T-helper 1 cell treated with Interleukin-12 subunit alpha and Interleukin-12 subunit beta and Interleukin-4 antibody, amounts not matched to agents 30 μg/mL and 1 μg/mL, for 36 hours (primary cell): ENCODE measurements around the gene SH3RF3.

Experiments used
- H3K27ac Mint-ChIP-seq: one replicate; pipeline ENCODE4 v1.8.0; 2021; ENCODE audit warnings: mild to moderate bottlenecking, mixed read lengths
- H3K27me3 Mint-ChIP-seq: one replicate; pipeline ENCODE4 v1.8.0; 2021; ENCODE audit warnings: low read depth, mixed read lengths
- H3K36me3 Mint-ChIP-seq: one replicate; pipeline ENCODE4 v1.8.0; 2021; ENCODE audit warnings: low read depth, mixed read lengths
- H3K4me1 Mint-ChIP-seq: one replicate; pipeline ENCODE4 v1.8.0; 2021; ENCODE audit warnings: low read depth, mixed read lengths
- H3K4me3 Mint-ChIP-seq: one replicate; pipeline ENCODE4 v1.8.0; 2021; ENCODE audit warnings: mild to moderate bottlenecking, moderate library complexity, mixed read lengths
- H3K9me3 Mint-ChIP-seq: one replicate; pipeline ENCODE4 v1.8.0; 2021; ENCODE audit warnings: mixed read lengths

The SH3RF3 gene

DNA sequence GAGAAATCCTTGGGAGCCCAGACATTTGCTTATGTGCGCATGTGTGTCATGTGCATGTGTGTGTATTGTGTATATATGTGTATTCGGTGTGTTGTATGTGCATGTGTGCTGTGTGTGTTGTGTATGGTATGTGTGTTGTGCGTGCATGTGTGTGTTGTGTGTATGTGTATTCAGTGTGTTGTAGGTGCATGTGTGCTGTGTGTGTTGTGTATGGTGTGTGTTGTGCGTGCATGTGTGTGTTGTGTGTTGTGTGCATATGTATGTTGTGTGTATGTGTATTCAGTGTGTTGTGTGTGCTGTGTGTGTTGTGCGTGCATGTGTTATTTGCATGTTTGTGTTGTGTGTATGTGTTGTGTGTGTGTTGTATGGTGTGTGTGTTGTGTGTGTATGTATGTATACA, 136.9 kb downstream of the SH3RF3 start:
- no peaks in the 10 kb centered on the region for H3K4me1 Mint-ChIP-seq
- H3K4me3 Mint-ChIP-seq = no peak overlapping the region
- H3K9me3 Mint-ChIP-seq = no peaks in the 10 kb centered on the region
- no peaks in the 10 kb centered on the region for H3K36me3 Mint-ChIP-seq
- H3K27ac Mint-ChIP-seq = no peak overlapping the region
- H3K27me3 Mint-ChIP-seq = peaks cover 7% of the 10 kb centered on the region

DNA sequence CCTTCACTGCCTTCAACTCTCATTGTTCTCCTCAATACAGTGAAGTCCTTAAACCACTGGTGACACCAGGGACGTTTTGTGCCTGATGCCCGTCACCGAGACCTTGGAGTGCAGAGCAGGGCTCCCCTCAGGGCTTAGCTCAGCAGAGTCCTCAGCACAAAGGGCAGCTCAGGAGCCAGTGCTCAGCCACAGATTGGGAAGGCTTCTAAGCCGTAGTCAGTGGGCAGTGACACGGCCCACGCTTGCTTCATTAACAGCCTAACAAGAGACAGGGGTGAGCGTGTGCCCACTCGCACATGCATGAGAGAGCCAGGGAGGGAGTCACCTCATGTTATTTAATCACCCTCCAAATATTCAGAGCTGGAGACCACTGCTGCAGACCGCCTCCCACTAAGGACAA, 137.5 kb downstream of the SH3RF3 start:
- Mint-ChIP-seq H3K4me3 (no peak overlapping the region), H3K27me3 (peaks cover 7% of the 10 kb centered on the region), H3K9me3 (no peaks in the 10 kb centered on the region), H3K4me1 (no peaks in the 10 kb centered on the region), H3K36me3 (no peaks in the 10 kb centered on the region), H3K27ac (no peak overlapping the region)

DNA sequence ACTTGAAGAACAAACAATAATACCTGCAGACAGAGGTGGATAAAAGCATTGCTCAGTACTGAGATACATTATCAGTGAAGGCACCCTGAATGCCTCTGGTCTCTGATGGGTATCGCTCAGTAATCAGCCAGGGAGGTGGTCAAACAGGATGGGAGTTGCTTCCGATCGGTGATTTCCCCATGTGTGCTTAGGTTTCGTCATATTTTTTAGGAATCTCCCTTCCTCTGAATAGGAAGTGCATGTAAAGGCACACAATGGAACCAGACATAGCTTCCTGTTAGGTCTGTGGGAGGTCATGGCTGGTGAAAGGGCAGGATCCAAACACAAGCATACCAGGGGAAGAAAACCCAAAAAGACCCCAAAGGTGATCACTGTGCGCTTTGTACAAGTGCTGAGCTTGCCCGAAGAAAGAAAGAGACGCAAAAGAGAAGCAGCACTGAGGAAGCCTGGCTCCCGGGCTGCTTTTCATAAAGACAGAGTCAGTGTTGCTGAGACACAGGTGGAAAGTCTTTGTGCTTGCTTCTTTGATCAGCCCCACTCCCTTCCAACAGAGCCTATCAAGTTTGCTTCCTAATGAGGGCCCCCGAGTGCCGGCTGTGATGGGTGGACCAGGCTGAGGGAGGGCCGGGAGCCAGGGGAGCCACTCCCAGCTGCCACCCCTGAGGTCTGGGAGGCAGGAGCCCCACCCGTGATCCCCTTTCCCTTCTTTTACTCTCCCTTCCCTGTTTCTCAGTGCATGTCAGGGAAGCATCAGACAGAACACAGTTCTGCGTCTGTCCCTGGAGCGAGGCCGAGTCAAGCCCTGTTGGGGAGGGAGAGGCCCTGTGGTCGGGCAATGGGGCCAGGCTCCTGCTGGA, 138.2 kb downstream of the SH3RF3 start:
- Mint-ChIP-seq H3K36me3 (no peaks in the 10 kb centered on the region), H3K27ac (no peak overlapping the region), H3K4me3 (no peak overlapping the region), H3K27me3 (peaks cover 7% of the 10 kb centered on the region), H3K9me3 (no peaks in the 10 kb centered on the region), H3K4me1 (no peaks in the 10 kb centered on the region)

DNA sequence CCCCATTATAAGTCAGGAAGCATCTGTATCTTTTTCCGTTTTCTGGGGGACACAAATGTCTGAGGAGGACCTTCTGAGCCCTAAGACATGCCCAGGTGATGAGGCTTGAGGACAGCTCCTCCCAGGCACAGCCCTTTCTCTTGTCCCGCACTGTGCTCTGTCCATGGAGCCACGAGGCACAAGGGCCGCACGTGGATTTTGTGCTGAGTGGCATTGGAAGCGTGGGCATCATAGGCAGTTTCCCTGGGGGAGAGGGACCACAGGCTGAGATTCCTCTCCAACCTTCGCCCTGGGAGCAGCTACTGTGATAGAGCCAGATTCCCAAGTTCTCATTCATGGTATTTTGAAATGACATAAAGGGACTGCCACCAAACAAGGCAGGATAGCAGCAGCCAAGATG, 139.9 kb downstream of the SH3RF3 start:
- Mint-ChIP-seq H3K9me3 (no peaks in the 10 kb centered on the region), H3K4me1 (no peaks in the 10 kb centered on the region), H3K27me3 (no peaks in the 10 kb centered on the region), H3K4me3 (no peak overlapping the region), H3K36me3 (no peaks in the 10 kb centered on the region), H3K27ac (no peak overlapping the region)

DNA sequence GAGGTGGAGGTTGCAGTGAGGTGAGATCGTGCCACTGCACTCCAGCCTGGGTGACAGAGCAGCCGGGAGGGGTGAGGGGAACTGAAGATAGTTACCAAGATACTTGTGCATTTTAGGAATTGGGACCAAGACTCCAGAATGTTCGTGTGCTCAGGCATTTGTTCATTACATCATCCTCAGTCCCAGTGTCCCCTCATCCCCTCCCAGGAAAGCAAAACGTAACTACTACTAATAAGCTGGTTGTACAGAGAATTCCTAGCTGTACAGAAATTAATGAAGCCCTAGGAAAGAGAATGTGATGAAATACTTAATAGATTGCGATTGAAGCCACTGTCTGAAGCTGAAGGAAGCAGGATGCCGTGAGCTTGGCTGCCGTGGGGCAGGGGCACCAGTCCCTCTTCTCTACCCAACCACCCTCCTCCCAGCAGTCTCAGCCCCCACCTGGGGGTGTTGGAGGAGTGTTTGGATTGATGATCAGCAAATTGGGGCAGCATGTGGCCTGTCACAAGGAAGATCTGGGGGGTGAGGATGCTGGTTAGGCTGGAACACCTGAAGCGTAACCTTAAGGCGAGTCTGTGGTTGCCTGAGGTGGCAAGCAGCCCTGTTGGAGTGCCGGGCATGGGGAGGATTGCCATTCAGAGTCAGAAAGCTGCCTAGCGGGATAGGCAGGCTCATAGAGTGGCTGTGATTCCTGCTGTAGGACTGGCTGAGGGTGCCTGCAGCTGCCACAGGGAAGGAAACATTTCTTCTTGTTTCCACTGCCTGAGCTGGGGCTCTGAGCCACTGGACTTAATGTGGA, 140.9 kb downstream of the SH3RF3 start:
- Mint-ChIP-seq H3K27ac (no peak overlapping the region), H3K4me3 (no peak overlapping the region), H3K27me3 (peaks cover 4% of the 10 kb centered on the region), H3K9me3 (no peaks in the 10 kb centered on the region), H3K36me3 (no peaks in the 10 kb centered on the region), H3K4me1 (no peaks in the 10 kb centered on the region)

DNA sequence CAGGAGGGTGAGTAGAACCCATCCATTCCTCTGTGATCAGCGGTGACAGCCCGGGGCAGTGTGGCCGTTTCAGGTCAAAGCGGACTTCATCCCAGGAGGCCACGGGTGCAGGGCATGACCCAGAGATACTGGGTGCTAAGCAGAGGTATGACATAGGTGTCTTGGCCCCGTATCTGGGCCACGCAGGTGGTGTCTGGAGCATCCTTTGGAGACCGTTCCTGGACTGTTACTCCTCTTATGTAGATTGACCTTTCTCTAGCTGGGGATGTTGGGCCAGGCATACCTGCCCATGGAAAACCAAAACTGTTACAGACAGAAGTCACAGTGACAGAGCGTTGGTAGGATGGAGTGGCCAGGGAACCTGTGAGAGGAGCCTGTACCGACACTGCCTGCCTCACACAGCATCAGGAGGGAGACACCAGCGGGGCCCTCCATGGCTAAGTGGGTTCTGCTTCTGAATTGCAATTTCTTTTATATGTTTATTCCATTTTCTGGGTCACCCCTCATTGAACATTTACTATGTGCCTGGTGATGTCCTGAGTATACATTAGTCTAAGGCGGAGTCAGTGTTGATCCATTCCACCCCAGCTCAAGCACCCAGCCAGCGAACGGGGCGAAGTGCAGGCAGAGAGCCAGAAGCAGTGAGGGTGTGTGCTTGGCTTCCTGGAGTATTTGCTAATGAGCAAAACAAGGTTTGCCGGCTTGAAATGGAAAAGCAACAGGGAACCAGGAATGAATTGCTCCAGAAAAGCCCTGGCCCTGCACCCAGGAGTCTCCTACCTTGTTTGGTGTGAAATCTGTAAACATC, 141.7 kb downstream of the SH3RF3 start:
- no peaks in the 10 kb centered on the region for H3K9me3 Mint-ChIP-seq
- no peak overlapping the region for H3K27ac Mint-ChIP-seq
- H3K4me3 Mint-ChIP-seq = no peak overlapping the region

DNA sequence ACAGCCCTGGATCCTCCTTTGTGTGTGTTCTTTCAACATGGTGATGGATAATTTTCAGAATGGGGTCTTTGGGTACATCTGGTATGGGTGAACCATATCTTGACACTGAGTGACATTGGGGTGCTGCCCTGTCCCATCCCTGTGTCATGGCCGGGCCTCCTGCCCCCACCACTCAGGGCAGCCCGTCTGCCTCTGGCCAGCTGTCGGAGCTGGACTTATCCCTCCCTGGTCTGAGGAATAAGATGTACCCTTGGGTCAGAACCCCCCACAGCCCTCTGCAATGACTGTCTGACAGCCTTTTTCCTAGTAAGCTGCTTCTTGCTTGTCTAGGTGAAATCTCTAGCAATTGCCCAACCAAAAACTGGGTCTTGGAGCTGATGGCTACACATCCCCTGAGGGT, 142.9 kb downstream of the SH3RF3 start:
- Mint-ChIP-seq H3K4me1 (no peaks in the 10 kb centered on the region), H3K27me3 (peaks cover 9% of the 10 kb centered on the region), H3K36me3 (no peaks in the 10 kb centered on the region), H3K9me3 (no peaks in the 10 kb centered on the region), H3K4me3 (no peak overlapping the region), H3K27ac (no peak overlapping the region)

More for the DNA sequence above, 141.7 kb downstream of the SH3RF3 start:
- no peaks in the 10 kb centered on the region for H3K36me3 Mint-ChIP-seq
- no peaks in the 10 kb centered on the region for H3K4me1 Mint-ChIP-seq
- peaks cover 4% of the 10 kb centered on the region for H3K27me3 Mint-ChIP-seq

DNA sequence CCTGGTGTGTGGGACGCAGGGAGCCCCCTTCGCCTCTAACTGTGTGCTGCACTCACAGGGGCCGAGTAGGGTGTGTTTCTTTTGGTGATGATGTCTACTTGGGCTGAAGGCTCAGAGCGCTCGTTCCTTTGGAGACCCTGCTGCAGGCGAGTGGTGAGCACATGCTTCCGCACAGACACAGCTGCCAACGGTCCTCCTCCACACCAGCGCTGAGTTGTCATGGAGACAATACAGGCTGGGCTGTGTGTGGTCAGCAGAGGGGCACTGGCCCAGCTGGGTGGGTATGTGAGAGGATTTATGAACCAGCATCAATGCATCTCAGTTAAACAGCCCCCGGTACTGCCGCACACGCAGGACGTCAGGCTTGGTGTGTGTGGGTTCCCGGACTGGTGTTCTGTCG, 143.5 kb downstream of the SH3RF3 start:
- H3K9me3 Mint-ChIP-seq = no peaks in the 10 kb centered on the region
- H3K4me3 Mint-ChIP-seq = no peak overlapping the region
- no peaks in the 10 kb centered on the region for H3K36me3 Mint-ChIP-seq
- no peak overlapping the region for H3K27ac Mint-ChIP-seq
- no peaks in the 10 kb centered on the region for H3K4me1 Mint-ChIP-seq
- peaks cover 12% of the 10 kb centered on the region for H3K27me3 Mint-ChIP-seq

DNA sequence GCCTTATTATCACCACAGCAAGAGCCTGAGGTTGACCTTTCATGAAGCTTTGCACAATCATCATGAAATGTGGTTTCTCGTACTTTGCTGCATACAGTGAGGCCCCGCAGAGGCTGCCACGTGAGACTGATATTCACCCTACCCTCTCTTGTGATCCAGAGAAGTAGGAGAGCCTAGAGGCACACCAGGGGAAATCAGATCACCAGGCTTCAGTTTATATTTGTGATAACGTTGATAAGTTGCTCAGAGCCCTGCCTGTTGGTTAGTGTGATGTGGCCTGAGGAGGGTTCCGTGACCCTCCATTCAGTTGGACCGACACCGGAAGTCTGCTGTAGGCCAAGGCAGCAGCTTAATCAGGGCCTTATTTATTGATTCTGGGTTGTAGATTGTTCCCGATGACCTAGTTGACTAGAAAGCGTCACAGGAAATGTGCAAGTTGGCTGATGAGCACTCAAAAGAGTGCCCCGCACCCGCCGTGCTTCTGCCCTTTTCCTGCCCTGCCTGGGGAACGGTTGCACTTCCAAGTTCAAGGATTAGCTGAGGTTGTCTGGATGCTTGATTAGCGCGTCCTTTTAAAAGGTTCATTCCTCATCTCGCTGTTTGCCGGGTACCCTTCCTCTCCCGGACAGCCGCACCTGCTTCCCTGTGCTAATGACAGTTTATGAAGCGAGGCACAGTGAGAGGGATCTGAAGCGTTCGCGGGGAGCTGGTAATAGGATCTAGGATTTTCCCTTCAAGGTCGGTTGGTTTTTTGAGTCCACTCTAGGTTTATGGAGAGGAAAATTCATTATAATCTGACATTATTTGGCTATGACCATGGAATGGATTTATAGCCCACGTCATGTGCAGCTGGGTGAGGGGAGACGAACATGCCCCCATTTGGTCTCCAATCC, 146.4 kb downstream of the SH3RF3 start:
- H3K4me1 Mint-ChIP-seq = no peaks in the 10 kb centered on the region
- H3K9me3 Mint-ChIP-seq = no peaks in the 10 kb centered on the region
- no peak overlapping the region for H3K27ac Mint-ChIP-seq
- H3K36me3 Mint-ChIP-seq = no peaks in the 10 kb centered on the region
- no peak overlapping the region for H3K4me3 Mint-ChIP-seq
- peaks cover 12% of the 10 kb centered on the region for H3K27me3 Mint-ChIP-seq

DNA sequence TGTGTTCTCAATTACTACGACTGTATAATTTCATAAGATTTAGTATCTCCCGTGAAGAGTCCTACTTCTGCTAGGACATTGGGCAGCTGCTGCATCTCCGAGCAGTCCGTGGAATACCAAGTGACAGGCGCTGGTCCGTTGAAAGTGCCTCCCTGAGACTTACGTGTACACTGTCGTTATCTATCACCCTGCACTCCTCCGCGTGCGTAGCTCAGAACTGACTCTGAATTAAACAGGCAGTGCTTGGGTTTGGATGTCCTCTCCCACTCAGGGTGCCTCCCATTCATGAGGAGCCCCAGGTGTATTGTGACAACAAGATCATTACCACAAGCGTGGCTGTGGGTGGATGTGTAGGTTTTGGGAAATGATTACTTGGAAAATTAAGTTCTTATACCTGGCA, 148.4 kb downstream of the SH3RF3 start:
- Mint-ChIP-seq H3K4me1 (no peaks in the 10 kb centered on the region), H3K27me3 (peaks cover 12% of the 10 kb centered on the region), H3K36me3 (no peaks in the 10 kb centered on the region), H3K4me3 (no peak overlapping the region), H3K27ac (no peak overlapping the region), H3K9me3 (no peaks in the 10 kb centered on the region)

DNA sequence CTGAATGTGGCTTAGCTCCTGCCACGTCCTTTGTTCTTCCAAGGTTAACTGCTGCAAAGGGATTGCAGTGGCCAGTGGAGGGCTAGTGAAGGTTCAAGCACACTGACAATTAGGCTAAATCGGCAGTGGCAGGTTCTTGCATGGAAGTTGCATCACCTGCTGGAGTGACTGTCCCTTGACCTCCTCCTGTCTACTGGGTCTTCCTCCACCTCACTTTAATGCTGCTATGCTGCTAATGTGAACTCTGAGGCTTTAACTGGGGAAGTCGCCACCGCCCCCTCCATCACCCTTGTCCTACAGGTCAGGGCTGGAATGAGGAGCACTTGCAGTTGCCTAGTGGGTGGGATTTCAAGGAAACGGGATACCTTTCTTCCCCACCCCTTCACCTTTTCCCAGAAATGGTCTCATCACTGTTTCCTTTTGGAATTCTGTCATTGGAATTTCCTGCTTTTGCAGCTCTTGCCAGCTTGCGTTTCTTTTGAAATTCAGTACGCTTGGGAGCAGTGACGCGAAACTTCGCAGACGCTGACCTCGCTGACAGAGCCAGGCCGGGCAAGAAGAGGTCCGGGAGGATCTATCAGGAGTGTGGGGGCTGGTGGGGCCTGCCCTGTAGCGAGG, 150.3 kb downstream of the SH3RF3 start:
- Mint-ChIP-seq H3K4me1 (no peaks in the 10 kb centered on the region), H3K4me3 (no peak overlapping the region), H3K36me3 (no peaks in the 10 kb centered on the region), H3K27me3 (peaks cover 10% of the 10 kb centered on the region), H3K9me3 (no peaks in the 10 kb centered on the region), H3K27ac (no peak overlapping the region)

DNA sequence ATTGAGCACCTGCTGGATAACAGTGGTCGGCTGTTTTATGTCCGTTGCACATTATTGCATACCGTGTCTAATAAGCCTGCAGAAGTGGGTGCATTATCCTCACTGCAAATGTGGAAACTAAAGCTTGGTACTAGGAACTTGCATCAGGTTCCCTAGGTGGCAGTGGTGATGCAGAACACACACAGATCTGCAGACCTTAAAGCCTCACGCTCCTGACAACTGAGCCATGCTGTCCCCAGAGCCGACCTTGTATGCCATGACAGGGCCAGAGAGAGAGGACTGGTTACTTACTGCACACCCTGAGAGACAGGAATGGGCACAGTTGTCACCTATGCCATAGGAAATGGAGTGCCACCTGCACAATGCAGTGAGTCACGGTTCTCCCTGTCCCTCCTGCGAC, 151.8 kb downstream of the SH3RF3 start:
- Mint-ChIP-seq H3K4me3 (no peak overlapping the region), H3K9me3 (no peaks in the 10 kb centered on the region), H3K36me3 (no peaks in the 10 kb centered on the region), H3K4me1 (no peaks in the 10 kb centered on the region), H3K27me3 (peaks cover 8% of the 10 kb centered on the region), H3K27ac (no peak overlapping the region)

DNA sequence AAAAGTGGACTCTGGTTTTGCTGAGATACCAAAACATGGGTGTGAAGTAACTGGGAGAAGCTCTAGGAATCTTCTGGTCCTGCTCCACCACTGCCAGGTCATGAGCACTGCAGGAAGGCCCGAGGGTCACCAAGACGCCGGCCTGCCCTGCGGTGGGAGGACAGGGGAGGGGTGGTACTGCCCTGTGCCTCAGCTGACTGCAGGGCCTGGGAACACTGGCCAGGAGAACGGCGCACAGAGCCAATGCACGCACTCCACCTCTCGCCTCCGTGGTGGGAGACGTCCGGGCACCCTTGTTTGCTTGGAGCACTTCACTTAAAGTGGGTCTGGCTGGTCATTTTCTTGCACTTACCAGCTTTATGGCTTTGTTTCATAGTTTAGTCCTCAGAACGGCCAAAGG, 153.4 kb downstream of the SH3RF3 start:
- H3K27me3 Mint-ChIP-seq = peaks cover 1% of the 10 kb centered on the region
- no peaks in the 10 kb centered on the region for H3K4me1 Mint-ChIP-seq
- no peaks in the 10 kb centered on the region for H3K9me3 Mint-ChIP-seq
- no peak overlapping the region for H3K4me3 Mint-ChIP-seq
- no peak overlapping the region for H3K27ac Mint-ChIP-seq
- no peaks in the 10 kb centered on the region for H3K36me3 Mint-ChIP-seq
